GM23338 (cell line): Measurements from ENCODE around the gene MICAL3. TPM values are rescaled to one million over a fixed set of nuclear protein-coding genes. Genes with fewer than 3 reads are reported as not detected.

ENCODE experiments used
- ATAC-seq: fragments of 200-7000 bp; cut with Tn5 transposase; 3 replicates; pipeline ENCODE4 v1.9.1; 2020
- DNase-seq: peaks from one replicate; pipeline ENCODE4 v3.0.0-alpha.2; 2015; ENCODE audit warnings: low spot score
- H2AFZ ChIP-seq: fragments of 200-600 bp; sonication (generic); 2 replicates; pipeline ENCODE4 v1.8.0; 2016; ENCODE audit warnings: antibody characterized with exemption, mild to moderate bottlenecking, moderate library complexity
- H3F3A ChIP-seq: fragments of 200-600 bp; sonication (generic); replicated peaks from 2 replicates; pipeline ENCODE4 v1.8.0; 2017; ENCODE audit warnings: antibody characterized with exemption, mixed run types, low read depth
- H3K27ac ChIP-seq: fragments of 200-600 bp; sonication (generic); 2 replicates; pipeline ENCODE4 v1.6.1; 2016; ENCODE audit warnings: low read depth
- H3K27me3 ChIP-seq: fragments of 200-600 bp; sonication (generic); 2 replicates; pipeline ENCODE4 v1.8.0; 2016; ENCODE audit warnings: mild to moderate bottlenecking, mixed run types, moderate library complexity; ENCODE audit not compliant: insufficient read depth
- H3K36me3 ChIP-seq: fragments of 200-600 bp; sonication (generic); 2 replicates; pipeline ENCODE4 v1.8.0; 2016; ENCODE audit warnings: mild to moderate bottlenecking; ENCODE audit not compliant: insufficient read depth
- H3K4me1 ChIP-seq: fragments of 200-600 bp; sonication (generic); 2 replicates; pipeline ENCODE4 v1.8.0; 2016; ENCODE audit warnings: mild to moderate bottlenecking, moderate library complexity; ENCODE audit not compliant: insufficient read depth
- H3K4me2 ChIP-seq: fragments of 200-600 bp; sonication (generic); 2 replicates; pipeline ENCODE4 v1.7.1; 2017; ENCODE audit warnings: mixed run types
- H3K4me3 ChIP-seq: fragments of 200-600 bp; sonication (generic); 2 replicates; pipeline ENCODE4 v1.6.1; 2016; ENCODE audit warnings: mixed run types
- H3K79me2 ChIP-seq: fragments of 200-600 bp; sonication (generic); replicated peaks from 2 replicates; pipeline ENCODE4 v1.8.0; 2017; ENCODE audit warnings: mild to moderate bottlenecking; ENCODE audit not compliant: insufficient read depth
- H3K9me2 ChIP-seq: fragments of 200-600 bp; sonication (generic); 2 replicates; pipeline ENCODE4 v1.8.0; 2017; ENCODE audit not compliant: insufficient read depth
- H4K20me1 ChIP-seq: fragments of 200-600 bp; sonication (generic); replicated peaks from 2 replicates; pipeline ENCODE4 v1.8.0; 2017; ENCODE audit warnings: mild to moderate bottlenecking; ENCODE audit not compliant: insufficient read depth
- H3K27ac Mint-ChIP-seq: 2 replicates; pipeline ENCODE4 v1.8.0; 2020; ENCODE audit warnings: inconsistent platforms, mild to moderate bottlenecking, moderate library complexity, mixed read lengths
- H3K27me3 Mint-ChIP-seq: 3 replicates; pipeline ENCODE4 v1.8.0; 2022; ENCODE audit warnings: low read depth, mild to moderate bottlenecking, moderate library complexity, mixed read lengths, inconsistent platforms; ENCODE audit not compliant: insufficient read depth, poor library complexity
- H3K36me3 Mint-ChIP-seq: 3 replicates; pipeline ENCODE4 v1.8.0; 2021; ENCODE audit warnings: low read depth, mild to moderate bottlenecking, inconsistent platforms, moderate library complexity, mixed read lengths
- H3K4me1 Mint-ChIP-seq: 3 replicates; pipeline ENCODE4 v1.8.0; 2020; ENCODE audit warnings: mild to moderate bottlenecking, inconsistent platforms, mixed read lengths
- H3K4me3 Mint-ChIP-seq: 3 replicates; pipeline ENCODE4 v1.8.0; 2021; ENCODE audit warnings: moderate library complexity, mild to moderate bottlenecking, inconsistent platforms, mixed read lengths
- H3K9me3 Mint-ChIP-seq: 3 replicates; pipeline ENCODE4 v1.8.0; 2020; ENCODE audit warnings: moderate library complexity, mild to moderate bottlenecking, inconsistent platforms, mixed read lengths
- EZH2 ChIP-seq: fragments of 200-600 bp; sonication (generic); IDR thresholded peaks from one replicate; pipeline ENCODE4 v1.8.0; 2017; ENCODE audit warnings: antibody characterized with exemption, mild to moderate bottlenecking, low read depth; ENCODE audit not compliant: unreplicated experiment
- JUNB ChIP-seq: IDR thresholded peaks from one replicate; pipeline ENCODE4 v1.6.1; 2016; ENCODE audit warnings: antibody characterized with exemption; ENCODE audit not compliant: unreplicated experiment
- NANOG ChIP-seq: IDR thresholded peaks from 2 replicates; pipeline ENCODE4 v1.6.1; 2016; ENCODE audit warnings: antibody characterized with exemption, borderline replicate concordance
- POLR2AphosphoS5 ChIP-seq: IDR thresholded peaks from 2 replicates; pipeline ENCODE4 v1.6.1; 2016; ENCODE audit warnings: antibody characterized with exemption, low read depth
- ZNF331 ChIP-seq: fragments of 250-450 bp; sonication (Bioruptor Pico); IDR thresholded peaks from 2 replicates; pipeline ENCODE4 v1.5.0; 2020; ENCODE audit warnings: low read depth, mild to moderate bottlenecking, moderate library complexity
- polyA plus RNA-seq: library from polyadenylated mRNA; unstranded; fragments of >200 nt; fragmentation: Nextera tagmentation; extraction: Ambion mirVana; gene quantifications from 2 replicates; pipeline ENCODE4 v1.2.1, GENCODE V29; 2016
- total RNA-seq: library from RNA; depleted of rRNA; stranded (reverse); fragments of >200 nt; shearing (Covaris generic); gene quantifications from 2 replicates; pipeline ENCODE4 v1.2.3, GENCODE V29; 2014
- TF ChIP-seq, protein P1 (sequence below): fragments of 250-450 bp; sonication (Bioruptor Pico); IDR thresholded peaks from 2 replicates; pipeline ENCODE4 v1.5.0; 2020; ENCODE audit warnings: mild to moderate bottlenecking, moderate library complexity
- TF ChIP-seq, protein P2 (sequence below): IDR thresholded peaks from one replicate; pipeline ENCODE4 v1.6.1; 2018; ENCODE audit warnings: antibody characterized with exemption; ENCODE audit not compliant: unreplicated experiment
- TF ChIP-seq, protein P3 (sequence below): IDR thresholded peaks from 2 replicates; pipeline ENCODE4 v1.6.1; 2016; ENCODE audit warnings: antibody characterized with exemption
- TF ChIP-seq, protein P4 (sequence below), 2 experiments: fragments of 200-600 bp in 1 of 2; sonication (generic) in 1 of 2; conservative IDR thresholded peaks; 2 replicates each; pipeline versions ENCODE4 v1.5.1 to v1.6.1; 2016 to 2017; ENCODE audit warnings: antibody characterized with exemption in 2 of 2, low read depth in 2 of 2, mild to moderate bottlenecking in 2 of 2, moderate library complexity in 1 of 2

The MICAL3 gene
- total and polyA plus RNA-seq, 2 experiments from 2014 or later = 10.1 to 33.9 TPM

DNA sequence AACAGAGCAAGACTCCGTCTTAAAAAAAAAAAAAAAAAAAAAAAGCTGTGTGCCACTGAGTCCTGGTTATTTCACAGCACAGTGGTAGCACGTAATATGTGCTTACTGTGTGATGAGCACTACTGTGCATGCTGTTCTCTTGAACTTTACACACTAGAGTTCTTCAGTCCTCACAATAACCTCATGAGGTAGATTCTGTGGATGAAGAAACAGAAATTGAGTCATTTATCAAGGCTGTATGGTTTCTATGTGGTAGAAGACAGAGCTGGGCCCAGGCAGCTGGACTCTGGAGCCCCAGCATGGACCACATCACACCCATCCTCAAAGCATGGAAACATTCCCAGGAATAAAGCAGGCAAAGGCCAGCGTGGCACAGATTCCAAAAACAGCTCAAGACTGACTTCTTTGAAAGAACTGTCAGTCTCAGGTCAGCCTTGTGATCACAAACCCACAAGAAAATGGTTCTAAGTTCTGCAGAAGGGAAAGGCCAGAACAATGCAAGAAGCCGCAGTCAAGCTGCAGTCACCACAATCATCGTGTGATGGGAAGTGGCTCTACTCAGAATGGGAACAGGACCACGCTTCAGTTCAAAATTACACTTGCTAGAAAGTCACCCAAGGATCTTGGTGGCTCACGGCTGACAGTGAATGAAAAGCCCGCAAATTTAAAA is 49.5 kb downstream of the MICAL3 start:
- Histone ChIP-seq H3K9me2 (no peaks in the 10 kb centered on the region), H2AFZ (no peak overlapping the region), H3K27me3 (no peaks in the 10 kb centered on the region), H3K36me3 (no peaks in the 10 kb centered on the region), H3K4me1 (peaks cover 21% of the 10 kb centered on the region), H3K4me3 (no peak overlapping the region), H3K27ac (no peak overlapping the region), H3K79me2 (peaks cover 94% of the 10 kb centered on the region), H4K20me1 (peaks cover 28% of the 10 kb centered on the region), H3F3A (no peaks in the 10 kb centered on the region), H3K4me2 (no peak overlapping the region)
- peaks cover 8% of the 10 kb centered on the region for H3K27me3 Mint-ChIP-seq
- no peak for DNase-seq
- peaks cover 33% of the 10 kb centered on the region for H3K4me1 Mint-ChIP-seq
- no peaks in the 10 kb centered on the region; the same call in 1 of the 3 replicates for H3K9me3 Mint-ChIP-seq
- TF ChIP-seq POLR2AphosphoS5 (no peak), ZNF331 (no peak), JUNB (no peak)
- TF ChIP-seq, protein P1, sequence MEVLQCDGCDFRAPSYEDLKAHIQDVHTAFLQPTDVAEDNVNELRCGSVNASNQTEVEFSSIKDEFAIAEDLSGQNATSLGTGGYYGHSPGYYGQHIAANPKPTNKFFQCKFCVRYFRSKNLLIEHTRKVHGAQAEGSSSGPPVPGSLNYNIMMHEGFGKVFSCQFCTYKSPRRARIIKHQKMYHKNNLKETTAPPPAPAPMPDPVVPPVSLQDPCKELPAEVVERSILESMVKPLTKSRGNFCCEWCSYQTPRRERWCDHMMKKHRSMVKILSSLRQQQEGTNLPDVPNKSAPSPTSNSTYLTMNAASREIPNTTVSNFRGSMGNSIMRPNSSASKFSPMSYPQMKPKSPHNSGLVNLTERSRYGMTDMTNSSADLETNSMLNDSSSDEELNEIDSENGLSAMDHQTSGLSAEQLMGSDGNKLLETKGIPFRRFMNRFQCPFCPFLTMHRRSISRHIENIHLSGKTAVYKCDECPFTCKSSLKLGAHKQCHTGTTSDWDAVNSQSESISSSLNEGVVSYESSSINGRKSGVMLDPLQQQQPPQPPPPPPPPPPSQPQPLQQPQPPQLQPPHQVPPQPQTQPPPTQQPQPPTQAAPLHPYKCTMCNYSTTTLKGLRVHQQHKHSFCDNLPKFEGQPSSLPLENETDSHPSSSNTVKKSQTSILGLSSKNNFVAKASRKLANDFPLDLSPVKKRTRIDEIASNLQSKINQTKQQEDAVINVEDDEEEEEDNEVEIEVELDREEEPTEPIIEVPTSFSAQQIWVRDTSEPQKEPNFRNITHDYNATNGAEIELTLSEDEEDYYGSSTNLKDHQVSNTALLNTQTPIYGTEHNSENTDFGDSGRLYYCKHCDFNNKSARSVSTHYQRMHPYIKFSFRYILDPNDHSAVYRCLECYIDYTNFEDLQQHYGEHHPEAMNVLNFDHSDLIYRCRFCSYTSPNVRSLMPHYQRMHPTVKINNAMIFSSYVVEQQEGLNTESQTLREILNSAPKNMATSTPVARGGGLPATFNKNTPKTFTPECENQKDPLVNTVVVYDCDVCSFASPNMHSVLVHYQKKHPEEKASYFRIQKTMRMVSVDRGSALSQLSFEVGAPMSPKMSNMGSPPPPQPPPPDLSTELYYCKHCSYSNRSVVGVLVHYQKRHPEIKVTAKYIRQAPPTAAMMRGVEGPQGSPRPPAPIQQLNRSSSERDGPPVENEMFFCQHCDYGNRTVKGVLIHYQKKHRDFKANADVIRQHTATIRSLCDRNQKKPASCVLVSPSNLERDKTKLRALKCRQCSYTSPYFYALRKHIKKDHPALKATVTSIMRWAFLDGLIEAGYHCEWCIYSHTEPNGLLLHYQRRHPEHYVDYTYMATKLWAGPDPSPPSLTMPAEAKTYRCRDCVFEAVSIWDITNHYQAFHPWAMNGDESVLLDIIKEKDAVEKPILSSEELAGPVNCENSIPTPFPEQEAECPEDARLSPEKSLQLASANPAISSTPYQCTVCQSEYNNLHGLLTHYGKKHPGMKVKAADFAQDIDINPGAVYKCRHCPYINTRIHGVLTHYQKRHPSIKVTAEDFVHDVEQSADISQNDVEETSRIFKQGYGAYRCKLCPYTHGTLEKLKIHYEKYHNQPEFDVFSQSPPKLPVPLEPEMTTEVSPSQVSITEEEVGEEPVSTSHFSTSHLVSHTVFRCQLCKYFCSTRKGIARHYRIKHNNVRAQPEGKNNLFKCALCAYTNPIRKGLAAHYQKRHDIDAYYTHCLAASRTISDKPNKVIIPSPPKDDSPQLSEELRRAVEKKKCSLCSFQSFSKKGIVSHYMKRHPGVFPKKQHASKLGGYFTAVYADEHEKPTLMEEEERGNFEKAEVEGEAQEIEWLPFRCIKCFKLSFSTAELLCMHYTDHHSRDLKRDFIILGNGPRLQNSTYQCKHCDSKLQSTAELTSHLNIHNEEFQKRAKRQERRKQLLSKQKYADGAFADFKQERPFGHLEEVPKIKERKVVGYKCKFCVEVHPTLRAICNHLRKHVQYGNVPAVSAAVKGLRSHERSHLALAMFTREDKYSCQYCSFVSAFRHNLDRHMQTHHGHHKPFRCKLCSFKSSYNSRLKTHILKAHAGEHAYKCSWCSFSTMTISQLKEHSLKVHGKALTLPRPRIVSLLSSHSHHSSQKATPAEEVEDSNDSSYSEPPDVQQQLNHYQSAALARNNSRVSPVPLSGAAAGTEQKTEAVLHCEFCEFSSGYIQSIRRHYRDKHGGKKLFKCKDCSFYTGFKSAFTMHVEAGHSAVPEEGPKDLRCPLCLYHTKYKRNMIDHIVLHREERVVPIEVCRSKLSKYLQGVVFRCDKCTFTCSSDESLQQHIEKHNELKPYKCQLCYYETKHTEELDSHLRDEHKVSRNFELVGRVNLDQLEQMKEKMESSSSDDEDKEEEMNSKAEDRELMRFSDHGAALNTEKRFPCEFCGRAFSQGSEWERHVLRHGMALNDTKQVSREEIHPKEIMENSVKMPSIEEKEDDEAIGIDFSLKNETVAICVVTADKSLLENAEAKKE (CRISPR knock-in tag) = no peak
- peaks cover 6% of the 10 kb centered on the region; the same call in 1 of the 3 replicates for H3K36me3 Mint-ChIP-seq
- H3K4me3 Mint-ChIP-seq = no peak overlapping the region
- no peak for ATAC-seq
- H3K27ac Mint-ChIP-seq = peak overlapping the region; percentile 9

DNA sequence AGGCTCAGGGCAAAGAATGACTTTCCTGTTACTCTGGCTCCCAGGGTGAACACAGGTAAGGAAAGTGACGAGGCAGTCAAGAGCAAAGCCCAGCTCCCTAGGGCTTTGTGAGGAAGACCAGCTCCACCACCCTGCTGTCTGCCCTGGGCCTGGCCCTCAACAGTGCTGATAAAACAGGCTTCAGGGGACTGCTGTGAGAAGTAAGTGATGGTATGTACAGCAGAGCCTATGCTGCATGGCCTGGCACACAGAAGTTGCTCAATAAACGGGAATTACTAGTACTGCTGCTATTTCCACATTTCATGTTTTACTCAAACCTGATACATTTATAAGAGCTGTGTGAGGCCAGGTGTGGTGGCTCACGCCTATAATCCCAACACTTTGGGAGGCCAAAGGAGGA is 50.3 kb downstream of the MICAL3 start:
- Mint-ChIP-seq H3K27me3 (peaks cover 5% of the 10 kb centered on the region), H3K36me3 (peaks cover 6% of the 10 kb centered on the region; the same call in 1 of the 3 replicates), H3K4me3 (no peak overlapping the region), H3K27ac (no peak overlapping the region), H3K9me3 (no peaks in the 10 kb centered on the region; the same call in 1 of the 3 replicates), H3K4me1 (peaks cover 33% of the 10 kb centered on the region)
- Histone ChIP-seq H3K79me2 (peaks cover 94% of the 10 kb centered on the region), H2AFZ (no peak overlapping the region), H3K4me3 (no peak overlapping the region), H3K27ac (peak overlapping the region; percentile 39; the same call in 1 of the 2 replicates), H3K27me3 (no peaks in the 10 kb centered on the region), H3K4me1 (peaks cover 17% of the 10 kb centered on the region), H3F3A (no peaks in the 10 kb centered on the region), H4K20me1 (peaks cover 21% of the 10 kb centered on the region), H3K36me3 (no peaks in the 10 kb centered on the region), H3K9me2 (no peaks in the 10 kb centered on the region), H3K4me2 (no peak overlapping the region)
- DNase-seq = no peak
- ATAC-seq = no peak
- TF ChIP-seq, protein P2, sequence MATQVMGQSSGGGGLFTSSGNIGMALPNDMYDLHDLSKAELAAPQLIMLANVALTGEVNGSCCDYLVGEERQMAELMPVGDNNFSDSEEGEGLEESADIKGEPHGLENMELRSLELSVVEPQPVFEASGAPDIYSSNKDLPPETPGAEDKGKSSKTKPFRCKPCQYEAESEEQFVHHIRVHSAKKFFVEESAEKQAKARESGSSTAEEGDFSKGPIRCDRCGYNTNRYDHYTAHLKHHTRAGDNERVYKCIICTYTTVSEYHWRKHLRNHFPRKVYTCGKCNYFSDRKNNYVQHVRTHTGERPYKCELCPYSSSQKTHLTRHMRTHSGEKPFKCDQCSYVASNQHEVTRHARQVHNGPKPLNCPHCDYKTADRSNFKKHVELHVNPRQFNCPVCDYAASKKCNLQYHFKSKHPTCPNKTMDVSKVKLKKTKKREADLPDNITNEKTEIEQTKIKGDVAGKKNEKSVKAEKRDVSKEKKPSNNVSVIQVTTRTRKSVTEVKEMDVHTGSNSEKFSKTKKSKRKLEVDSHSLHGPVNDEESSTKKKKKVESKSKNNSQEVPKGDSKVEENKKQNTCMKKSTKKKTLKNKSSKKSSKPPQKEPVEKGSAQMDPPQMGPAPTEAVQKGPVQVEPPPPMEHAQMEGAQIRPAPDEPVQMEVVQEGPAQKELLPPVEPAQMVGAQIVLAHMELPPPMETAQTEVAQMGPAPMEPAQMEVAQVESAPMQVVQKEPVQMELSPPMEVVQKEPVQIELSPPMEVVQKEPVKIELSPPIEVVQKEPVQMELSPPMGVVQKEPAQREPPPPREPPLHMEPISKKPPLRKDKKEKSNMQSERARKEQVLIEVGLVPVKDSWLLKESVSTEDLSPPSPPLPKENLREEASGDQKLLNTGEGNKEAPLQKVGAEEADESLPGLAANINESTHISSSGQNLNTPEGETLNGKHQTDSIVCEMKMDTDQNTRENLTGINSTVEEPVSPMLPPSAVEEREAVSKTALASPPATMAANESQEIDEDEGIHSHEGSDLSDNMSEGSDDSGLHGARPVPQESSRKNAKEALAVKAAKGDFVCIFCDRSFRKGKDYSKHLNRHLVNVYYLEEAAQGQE = no peak
- TF ChIP-seq EZH2 (no peak), NANOG (no peak)
- TF ChIP-seq, protein P3, sequence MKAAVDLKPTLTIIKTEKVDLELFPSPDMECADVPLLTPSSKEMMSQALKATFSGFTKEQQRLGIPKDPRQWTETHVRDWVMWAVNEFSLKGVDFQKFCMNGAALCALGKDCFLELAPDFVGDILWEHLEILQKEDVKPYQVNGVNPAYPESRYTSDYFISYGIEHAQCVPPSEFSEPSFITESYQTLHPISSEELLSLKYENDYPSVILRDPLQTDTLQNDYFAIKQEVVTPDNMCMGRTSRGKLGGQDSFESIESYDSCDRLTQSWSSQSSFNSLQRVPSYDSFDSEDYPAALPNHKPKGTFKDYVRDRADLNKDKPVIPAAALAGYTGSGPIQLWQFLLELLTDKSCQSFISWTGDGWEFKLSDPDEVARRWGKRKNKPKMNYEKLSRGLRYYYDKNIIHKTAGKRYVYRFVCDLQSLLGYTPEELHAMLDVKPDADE = no peak
- TF ChIP-seq, protein P4, sequence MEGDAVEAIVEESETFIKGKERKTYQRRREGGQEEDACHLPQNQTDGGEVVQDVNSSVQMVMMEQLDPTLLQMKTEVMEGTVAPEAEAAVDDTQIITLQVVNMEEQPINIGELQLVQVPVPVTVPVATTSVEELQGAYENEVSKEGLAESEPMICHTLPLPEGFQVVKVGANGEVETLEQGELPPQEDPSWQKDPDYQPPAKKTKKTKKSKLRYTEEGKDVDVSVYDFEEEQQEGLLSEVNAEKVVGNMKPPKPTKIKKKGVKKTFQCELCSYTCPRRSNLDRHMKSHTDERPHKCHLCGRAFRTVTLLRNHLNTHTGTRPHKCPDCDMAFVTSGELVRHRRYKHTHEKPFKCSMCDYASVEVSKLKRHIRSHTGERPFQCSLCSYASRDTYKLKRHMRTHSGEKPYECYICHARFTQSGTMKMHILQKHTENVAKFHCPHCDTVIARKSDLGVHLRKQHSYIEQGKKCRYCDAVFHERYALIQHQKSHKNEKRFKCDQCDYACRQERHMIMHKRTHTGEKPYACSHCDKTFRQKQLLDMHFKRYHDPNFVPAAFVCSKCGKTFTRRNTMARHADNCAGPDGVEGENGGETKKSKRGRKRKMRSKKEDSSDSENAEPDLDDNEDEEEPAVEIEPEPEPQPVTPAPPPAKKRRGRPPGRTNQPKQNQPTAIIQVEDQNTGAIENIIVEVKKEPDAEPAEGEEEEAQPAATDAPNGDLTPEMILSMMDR (conservative IDR thresholded peaks at IDR 0.05; ENCODE audit: low read depth in 2 of 2) = no peak
